ENCODE data around the gene MAP3K7CL. TPM values are rescaled to one million over a fixed set of nuclear protein-coding genes. Genes with fewer than 3 reads are reported as not detected.

MAP3K7CL gene
- total and polyA plus RNA-seq, 2 of the 8 experiments (the other 6 are each of a cell fraction or from before 2014, with no cell fraction given), result not detected

DNA sequence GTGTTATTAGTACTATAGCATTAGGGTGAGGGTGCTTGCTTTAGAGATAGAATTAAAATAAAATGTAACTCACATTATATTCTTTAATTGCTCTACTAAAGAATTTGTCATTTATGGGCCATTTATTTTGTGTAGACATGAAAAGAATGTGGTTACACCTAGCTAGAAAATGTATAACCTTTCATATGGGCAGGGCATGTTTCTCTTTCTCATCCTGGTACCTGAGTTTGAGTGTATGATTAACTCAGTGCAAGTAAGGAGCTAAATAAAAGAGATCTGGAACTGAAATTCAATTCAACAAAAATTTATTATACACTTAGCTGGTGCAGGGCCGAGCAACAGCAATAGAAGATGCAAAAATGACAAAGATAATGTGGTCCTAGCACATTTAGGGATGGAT lies 47.4 kb downstream of the MAP3K7CL start (continued):
- TF ChIP-seq EGR1 (IDR thresholded peaks at IDR 0.05; ENCODE audit: borderline replicate concordance, low read depth, low read length) (no peak), YY1 (IDR thresholded peaks at IDR 0.05; ENCODE audit: low read depth, low read length) (no peak), POLR2AphosphoS5 (IDR thresholded peaks at IDR 0.05; ENCODE audit: low read depth, low read length) (no peak), POU5F1 (IDR thresholded peaks at IDR 0.05; ENCODE audit: low read depth, low read length) (no peak)
